ENCODE data around the gene VPS50.
"Not testable (repeated sequence)": the region's sequence is repeated elsewhere in the genome, so short reads cannot be mapped to it uniquely, and the experiment has no call there.

VPS50 gene

GRCh38 chr7:93350338-93350737 lies 118.2 kb downstream of the VPS50 start:
- DNase-seq, result no peak

GRCh38 chr7:93352881-93353280 lies 120.7 kb downstream of the VPS50 start:
- DNase-seq, result no peak

- DNase-seq, result no peak
Observed at GRCh38 chr7:93354815-93355214, 122.6 kb downstream of the VPS50 start.

DNA sequence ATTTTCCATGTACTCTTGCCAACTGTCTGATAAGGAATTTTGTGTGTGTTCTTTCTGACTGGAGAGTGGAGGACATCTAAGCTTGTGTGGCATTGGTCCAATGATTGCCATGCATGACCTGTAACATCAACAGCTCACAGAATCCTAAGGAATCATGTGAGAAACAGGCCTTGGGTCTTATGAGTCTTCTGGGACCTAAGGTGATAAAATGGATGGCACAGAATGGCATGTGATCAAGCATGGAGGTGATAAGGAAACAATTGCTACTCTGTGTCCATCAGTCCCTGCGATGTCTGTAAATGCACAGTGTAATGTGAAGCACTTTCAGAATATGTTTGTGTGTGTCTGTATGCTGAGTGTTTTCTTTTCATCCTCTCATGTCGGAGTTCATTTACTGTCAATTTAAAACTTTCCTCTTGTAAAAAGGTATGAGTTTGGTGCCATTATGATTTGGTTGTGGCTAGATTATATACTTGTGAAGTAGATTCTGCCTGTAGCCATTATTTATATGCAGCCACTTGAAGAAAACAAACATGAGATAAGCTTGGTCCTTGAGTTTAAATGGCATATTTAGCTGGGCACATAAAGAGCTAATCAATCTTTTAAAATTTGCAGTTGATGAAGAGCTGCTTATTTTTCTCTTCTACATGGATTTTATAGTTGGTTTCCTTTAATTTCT lies 127.5 kb downstream of the VPS50 start:
- DNase-seq, result no peak

DNA sequence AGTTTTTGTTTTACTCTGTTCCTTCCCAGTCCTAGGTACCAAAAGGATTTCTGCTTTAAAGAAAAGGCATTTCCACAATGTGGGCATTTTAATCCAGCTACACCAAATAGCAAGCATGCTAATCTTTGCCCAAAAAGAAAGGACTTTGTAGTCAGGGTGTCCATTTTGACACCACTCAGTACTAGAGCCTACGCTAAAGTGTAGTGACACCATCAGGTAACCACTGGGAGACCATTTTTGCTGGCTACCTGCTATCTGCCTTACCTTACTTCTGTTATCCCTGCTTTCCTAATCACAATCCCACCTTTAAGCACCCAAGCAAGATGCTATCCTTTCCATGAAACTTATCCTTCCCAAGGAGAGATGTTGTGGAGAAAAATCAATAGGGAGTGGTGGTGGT lies 129.7 kb downstream of the VPS50 start:
- no peak for DNase-seq

- no peak for DNase-seq
Observed at GRCh38 chr7:93364806-93365205, 132.6 kb downstream of the VPS50 start.

GRCh38 chr7:93365341-93365740 lies 133.2 kb downstream of the VPS50 start:
- no peak for DNase-seq

- DNase-seq, result no peak
Observed at GRCh38 chr7:93366816-93367215, 134.7 kb downstream of the VPS50 start.

- DNase-seq, result no peak
Observed at GRCh38 chr7:93367254-93367653, 135.1 kb downstream of the VPS50 start.

DNA sequence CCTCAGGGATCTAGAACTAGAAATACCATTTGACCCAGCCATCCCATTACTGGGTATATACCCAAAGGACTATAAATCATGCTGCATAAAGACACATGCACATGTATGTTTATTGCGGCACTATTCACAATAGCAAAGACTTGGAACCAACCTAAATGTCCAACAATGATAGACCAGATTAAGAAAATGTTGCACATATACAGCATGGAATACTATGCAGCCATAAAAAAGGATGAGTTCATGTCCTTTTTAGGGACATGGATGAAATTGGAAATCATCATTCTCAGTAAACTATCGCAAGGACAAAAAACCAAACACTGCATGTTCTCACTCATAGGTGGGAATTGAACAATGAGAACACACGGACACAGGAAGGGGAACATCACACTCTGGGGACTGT lies 138.8 kb downstream of the VPS50 start:
- not testable (repeated sequence) for DNase-seq

- DNase-seq, result no peak
Observed at GRCh38 chr7:93373537-93373936, 141.4 kb downstream of the VPS50 start.

- DNase-seq, result no peak
Observed at GRCh38 chr7:93374345-93374940, 142.3 kb downstream of the VPS50 start.

- DNase-seq, result no peak
Observed at GRCh38 chr7:93375603-93376002, 143.4 kb downstream of the VPS50 start.

- no peak for DNase-seq
Observed at GRCh38 chr7:93378131-93378760, 146.1 kb downstream of the VPS50 start.

DNA sequence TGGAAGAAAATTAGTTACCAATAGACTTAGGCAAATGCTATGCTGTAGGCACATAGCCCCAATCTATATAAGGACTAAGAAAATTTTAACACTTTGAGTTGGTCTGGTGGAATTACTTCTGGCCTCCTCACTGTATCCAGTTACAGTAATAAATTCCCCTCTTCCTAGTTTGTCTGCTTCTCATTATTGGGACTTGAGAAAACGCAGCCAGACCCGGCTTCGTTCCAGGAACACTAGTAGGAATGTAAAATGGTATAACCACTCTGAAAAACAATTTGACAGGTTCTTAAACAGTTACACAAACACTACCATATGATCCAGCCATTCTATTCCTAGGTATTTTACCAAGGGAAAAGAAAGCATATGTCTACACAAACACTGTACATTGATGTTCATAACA lies 150.2 kb downstream of the VPS50 start:
- DNase-seq, result no peak

GRCh38 chr7:93390660-93391059 lies 158.5 kb downstream of the VPS50 start:
- no peak for DNase-seq

GRCh38 chr7:93392984-93393383 lies 160.8 kb downstream of the VPS50 start:
- DNase-seq, result no peak

- DNase-seq, result no peak
Observed at GRCh38 chr7:93399642-93400041, 167.5 kb downstream of the VPS50 start.

DNA sequence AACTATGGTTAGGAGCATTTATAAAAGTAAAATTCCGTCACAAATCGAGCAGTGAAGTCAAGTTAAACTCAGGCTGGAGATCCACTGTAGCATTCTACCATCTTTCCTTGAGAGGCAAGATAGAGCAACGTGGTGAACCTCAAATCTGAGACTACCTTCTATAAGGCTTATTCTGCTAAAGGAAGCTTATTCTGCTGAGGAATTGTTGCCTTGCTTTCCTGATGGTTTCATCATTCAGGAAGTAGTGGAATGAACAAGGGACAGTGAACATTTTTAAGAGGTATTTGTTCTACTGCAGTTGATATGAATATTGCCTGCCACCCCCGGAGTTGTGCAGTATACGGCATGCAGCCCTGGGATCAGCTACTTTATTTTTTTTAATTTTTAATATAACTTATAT lies 170.8 kb downstream of the VPS50 start:
- no peak for DNase-seq

- DNase-seq, result no peak
Observed at GRCh38 chr7:93407239-93407638, 175.1 kb downstream of the VPS50 start.

- no peak for DNase-seq
Observed at GRCh38 chr7:93409324-93409723, 177.2 kb downstream of the VPS50 start.

Data from activated CD4-positive, CD25-positive, alpha-beta regulatory T cell treated with anti-CD3 and anti-CD28 coated beads, Interleukin-2, amount 50 U/mL, for 72 hours (primary cell).